ENCODE results near the gene ANXA7. TPM values are rescaled to one million over a fixed set of nuclear protein-coding genes. Genes with fewer than 3 reads are reported as not detected.

The ANXA7 gene
- total and polyA plus RNA-seq, 2 donors (not counting 3 experiments of a cell fraction or from before 2014, with no cell fraction given) = 56.5 to 81.6 TPM

DNA sequence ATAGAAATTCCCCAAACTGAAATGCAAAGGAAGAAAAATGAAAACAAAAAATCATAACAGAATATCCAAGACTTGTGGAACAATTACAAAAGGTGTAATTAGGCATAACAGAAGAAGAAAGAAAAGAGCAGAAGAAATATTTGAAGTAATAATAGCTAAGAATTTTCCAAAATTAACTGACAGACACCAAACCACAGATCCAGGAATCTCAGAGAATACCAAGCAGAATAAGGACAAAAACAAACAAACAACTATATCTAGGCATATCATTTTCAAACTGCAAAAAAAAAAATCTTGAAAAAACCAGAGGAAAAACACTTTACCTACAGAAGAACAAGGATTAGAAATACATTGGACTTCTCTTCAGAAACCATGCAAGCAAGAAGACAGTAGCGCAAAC is 80.7 kb downstream of the ANXA7 start:
- Histone ChIP-seq H3K27ac (ENCODE audit: insufficient read depth, low read depth, low read length) (no peak overlapping the region), H2AFZ (ENCODE audit: low read depth, low read length) (no peak overlapping the region), H4K20me1 (replicated peaks; ENCODE audit: control insufficient read depth, extremely low read depth, insufficient read depth, low read length) (no peaks in the 10 kb centered on the region), H3K4me2 (ENCODE audit: insufficient read depth, low read length) (no peak overlapping the region), H3K27me3 (ENCODE audit: control insufficient read depth in 2 of 2, insufficient read depth in 2 of 2, low read length in 2 of 2) (peaks cover 4 to 18% of the 10 kb centered on the region in 2 experiments), H3K4me3 (replicated peaks in 1 of 3; ENCODE audit: insufficient read depth in 1 of 3, low read depth in 1 of 3, low read length in 3 of 3) (no peak overlapping the region), H3K9me1 (replicated peaks; ENCODE audit: control insufficient read depth, extremely low read depth, insufficient read depth, low read length) (no peaks in the 10 kb centered on the region), H3K4me1 (ENCODE audit: control insufficient read depth, extremely low read depth, insufficient read depth, low read length) (no peaks in the 10 kb centered on the region), H3K9me3 (replicated peaks; ENCODE audit: control insufficient read depth, insufficient read depth, low read length) (no peaks in the 10 kb centered on the region), H3K36me3 (ENCODE audit: control insufficient read depth in 2 of 2, extremely low read depth in 1 of 2, insufficient read depth in 2 of 2, low read length in 2 of 2) (no peaks in the 10 kb centered on the region), H3K9ac (replicated peaks; ENCODE audit: extremely low read depth, insufficient read depth, low read length) (no peak overlapping the region), H3K79me2 (ENCODE audit: control insufficient read depth, insufficient read depth, low read length) (no peaks in the 10 kb centered on the region)
- ChIA-PET CTCF (interaction anchor here (1.7 kb wide), 1 partner anchor 25 kb away, joined by 5 read pairs; the partner anchor contains the start of gene CFAP70), POLR2A (no interaction called here)
- DNase-seq (ENCODE audit: low read depth, low spot score) (no peak), FAIRE-seq (no peak)
- dilution Hi-C loops (cut with MboI; ENCODE audit: extremely low pct_ligation_motif_present, low sequenced_read_pairs) (no loop called here), intact Hi-C loops (cut with micrococcal nuclease) (no loop called here)
- TF ChIP-seq EZH2 (IDR thresholded peaks at IDR 0.05; ENCODE audit: borderline replicate concordance, low read depth, low read length, severe bottlenecking) = no peak
- TF ChIP-seq, protein P1, sequence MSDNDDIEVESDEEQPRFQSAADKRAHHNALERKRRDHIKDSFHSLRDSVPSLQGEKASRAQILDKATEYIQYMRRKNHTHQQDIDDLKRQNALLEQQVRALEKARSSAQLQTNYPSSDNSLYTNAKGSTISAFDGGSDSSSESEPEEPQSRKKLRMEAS (IDR thresholded peaks at IDR 0.05; ENCODE audit: insufficient read depth, insufficient read length) = no peak
- no peak for TF ChIP-seq POLR2A (IDR thresholded peaks at IDR 0.05; ENCODE audit: low read depth, low read length)
- TF ChIP-seq, protein P2, sequence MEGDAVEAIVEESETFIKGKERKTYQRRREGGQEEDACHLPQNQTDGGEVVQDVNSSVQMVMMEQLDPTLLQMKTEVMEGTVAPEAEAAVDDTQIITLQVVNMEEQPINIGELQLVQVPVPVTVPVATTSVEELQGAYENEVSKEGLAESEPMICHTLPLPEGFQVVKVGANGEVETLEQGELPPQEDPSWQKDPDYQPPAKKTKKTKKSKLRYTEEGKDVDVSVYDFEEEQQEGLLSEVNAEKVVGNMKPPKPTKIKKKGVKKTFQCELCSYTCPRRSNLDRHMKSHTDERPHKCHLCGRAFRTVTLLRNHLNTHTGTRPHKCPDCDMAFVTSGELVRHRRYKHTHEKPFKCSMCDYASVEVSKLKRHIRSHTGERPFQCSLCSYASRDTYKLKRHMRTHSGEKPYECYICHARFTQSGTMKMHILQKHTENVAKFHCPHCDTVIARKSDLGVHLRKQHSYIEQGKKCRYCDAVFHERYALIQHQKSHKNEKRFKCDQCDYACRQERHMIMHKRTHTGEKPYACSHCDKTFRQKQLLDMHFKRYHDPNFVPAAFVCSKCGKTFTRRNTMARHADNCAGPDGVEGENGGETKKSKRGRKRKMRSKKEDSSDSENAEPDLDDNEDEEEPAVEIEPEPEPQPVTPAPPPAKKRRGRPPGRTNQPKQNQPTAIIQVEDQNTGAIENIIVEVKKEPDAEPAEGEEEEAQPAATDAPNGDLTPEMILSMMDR (IDR thresholded peaks at IDR 0.05; ENCODE audit: extremely low read depth in 1 of 2, insufficient read depth in 1 of 2, low read depth in 1 of 2, low read length in 2 of 2) = no peak
- no peak for TF ChIP-seq FOS (IDR thresholded peaks at IDR 0.05; ENCODE audit: borderline replicate concordance, insufficient read depth, low read length)
- no peak for TF ChIP-seq POLR2AphosphoS5 (IDR thresholded peaks at IDR 0.05; ENCODE audit: insufficient read depth, low read depth, low read length)
- no peak for TF ChIP-seq GATA2 (IDR thresholded peaks at IDR 0.05; ENCODE audit: insufficient read depth, insufficient read length, low read depth, low read length)
- no peak for TF ChIP-seq MYC (IDR thresholded peaks at IDR 0.05; ENCODE audit: low read depth, low read length)
- no peak for TF ChIP-seq JUN (IDR thresholded peaks at IDR 0.05; ENCODE audit: borderline replicate concordance, insufficient read depth, insufficient read length, low read depth)
- BruUV-seq (replicated peaks) = no TSS peak

All from endothelial cell of umbilical vein (primary cell).